SU-DHL-6 (cell line): ENCODE results near the gene ELK4.

ENCODE experiments used
- H2AFZ ChIP-seq: fragments of 200-600 bp; sonication (generic); 2 replicates; pipeline ENCODE4 v1.6.1; 2014; ENCODE audit warnings: low read depth, mild to moderate bottlenecking, moderate library complexity, mixed read lengths, antibody characterized with exemption, low read length; ENCODE audit not compliant: severe bottlenecking
- H3F3A ChIP-seq: fragments of 200-600 bp; shearing (Covaris generic); 2 replicates; pipeline ENCODE4 v1.6.0; 2016; ENCODE audit warnings: antibody characterized with exemption, mild to moderate bottlenecking; ENCODE audit not compliant: insufficient read depth
- H3K27ac ChIP-seq: fragments of 200-600 bp; sonication (generic); 2 replicates; pipeline ENCODE4 v1.5.1; 2016; ENCODE audit warnings: low read depth, mild to moderate bottlenecking, low read length, moderate library complexity, mixed read lengths
- H3K27me3 ChIP-seq: fragments of 200-600 bp; sonication (generic), shearing (Covaris generic); 2 replicates; pipeline ENCODE4 v1.6.0; 2014; ENCODE audit warnings: mild to moderate bottlenecking, low read length
- H3K36me3 ChIP-seq: fragments of 200-600 bp; sonication (generic); 2 replicates; pipeline ENCODE4 v1.6.1; 2014; ENCODE audit warnings: mild to moderate bottlenecking, low read length, mixed read lengths
- H3K4me2 ChIP-seq: fragments of 300-600, 200-600 bp; shearing (Covaris generic), sonication (generic); 2 replicates; pipeline ENCODE4 v1.6.0; 2014; ENCODE audit warnings: low read length, low read depth, mild to moderate bottlenecking; ENCODE audit not compliant: poor library complexity, severe bottlenecking
- H3K4me3 ChIP-seq: fragments of 200-600 bp; sonication (generic); 2 replicates; pipeline ENCODE4 v1.5.1; 2014; ENCODE audit warnings: antibody characterized with exemption, low read length, mild to moderate bottlenecking, mixed read lengths; ENCODE audit not compliant: insufficient read depth, poor library complexity, severe bottlenecking
- H3K79me2 ChIP-seq: fragments of 200-600 bp; sonication (generic); 2 replicates; pipeline ENCODE4 v1.6.1; 2014; ENCODE audit warnings: mild to moderate bottlenecking, low read length, moderate library complexity; ENCODE audit not compliant: insufficient read depth
- H3K9ac ChIP-seq: fragments of 200-600 bp; sonication (generic); 2 replicates; pipeline ENCODE4 v1.7.0; 2014; ENCODE audit warnings: mild to moderate bottlenecking, low read length
- H3K9me2 ChIP-seq: fragments of 200-600 bp; sonication (generic); replicated peaks from 2 replicates; pipeline ENCODE4 v1.6.1; 2014; ENCODE audit warnings: low read length; ENCODE audit not compliant: insufficient read depth
- H3K9me3 ChIP-seq: fragments of 200-600 bp; sonication (generic); 2 replicates; pipeline ENCODE4 v1.6.1; 2014; ENCODE audit warnings: low read length, mixed read lengths; ENCODE audit not compliant: insufficient read depth
- H4K20me1 ChIP-seq: fragments of 200-600 bp; sonication (generic); 2 replicates; pipeline ENCODE4 v1.6.1; 2014; ENCODE audit warnings: low read depth, mild to moderate bottlenecking, antibody characterized with exemption, low read length, moderate library complexity, mixed read lengths
- EZH2phosphoT487 ChIP-seq: fragments of 200-600 bp; sonication (generic), shearing (Covaris generic); conservative IDR thresholded peaks from 2 replicates; pipeline ENCODE4 v1.6.1; 2018; ENCODE audit warnings: mild to moderate bottlenecking, antibody characterized with exemption, low read length, moderate library complexity, mixed read lengths
- TF ChIP-seq, protein P1 (sequence below): fragments of 200-600 bp; sonication (generic); IDR thresholded peaks from one replicate; pipeline ENCODE4 v1.5.1; 2017; ENCODE audit warnings: antibody characterized with exemption, mild to moderate bottlenecking, low read length, moderate library complexity; ENCODE audit not compliant: insufficient read depth, poor library complexity, severe bottlenecking

ELK4 gene

DNA sequence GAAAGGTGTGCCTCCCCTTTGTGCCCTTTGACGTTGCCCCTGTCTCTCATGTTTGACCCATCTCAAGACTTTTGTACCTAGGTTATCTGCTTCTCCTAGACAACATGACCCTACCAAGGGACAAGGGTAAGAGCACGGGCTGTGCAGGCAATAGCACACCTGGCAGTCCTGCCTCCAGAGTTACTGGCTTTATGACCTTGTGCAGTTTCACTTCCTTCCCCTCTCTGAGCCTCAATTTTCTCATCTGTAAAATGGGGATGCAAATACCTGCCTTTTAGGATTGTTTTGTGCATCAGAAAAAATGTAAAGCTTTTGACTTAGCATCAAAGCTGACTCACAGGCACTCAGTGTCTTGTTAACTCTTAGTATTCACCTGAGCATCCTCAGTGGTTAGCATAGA, 36.4 kb downstream of the ELK4 start:
- peak overlapping the region; percentile 8 for H3K4me3 ChIP-seq
- no peaks in the 10 kb centered on the region for H3K9me3 ChIP-seq
- TF ChIP-seq EZH2phosphoT487: no peak
- TF ChIP-seq, protein P1, sequence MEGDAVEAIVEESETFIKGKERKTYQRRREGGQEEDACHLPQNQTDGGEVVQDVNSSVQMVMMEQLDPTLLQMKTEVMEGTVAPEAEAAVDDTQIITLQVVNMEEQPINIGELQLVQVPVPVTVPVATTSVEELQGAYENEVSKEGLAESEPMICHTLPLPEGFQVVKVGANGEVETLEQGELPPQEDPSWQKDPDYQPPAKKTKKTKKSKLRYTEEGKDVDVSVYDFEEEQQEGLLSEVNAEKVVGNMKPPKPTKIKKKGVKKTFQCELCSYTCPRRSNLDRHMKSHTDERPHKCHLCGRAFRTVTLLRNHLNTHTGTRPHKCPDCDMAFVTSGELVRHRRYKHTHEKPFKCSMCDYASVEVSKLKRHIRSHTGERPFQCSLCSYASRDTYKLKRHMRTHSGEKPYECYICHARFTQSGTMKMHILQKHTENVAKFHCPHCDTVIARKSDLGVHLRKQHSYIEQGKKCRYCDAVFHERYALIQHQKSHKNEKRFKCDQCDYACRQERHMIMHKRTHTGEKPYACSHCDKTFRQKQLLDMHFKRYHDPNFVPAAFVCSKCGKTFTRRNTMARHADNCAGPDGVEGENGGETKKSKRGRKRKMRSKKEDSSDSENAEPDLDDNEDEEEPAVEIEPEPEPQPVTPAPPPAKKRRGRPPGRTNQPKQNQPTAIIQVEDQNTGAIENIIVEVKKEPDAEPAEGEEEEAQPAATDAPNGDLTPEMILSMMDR: no peak
- no peak overlapping the region for H2AFZ ChIP-seq
- H3K27me3 ChIP-seq: no peaks in the 10 kb centered on the region
- no peaks in the 10 kb centered on the region for H3K9me2 ChIP-seq
- H3K27ac ChIP-seq: peak overlapping the region; percentile 94
- no peaks in the 10 kb centered on the region for H4K20me1 ChIP-seq
- peak overlapping the region; percentile 63 for H3K9ac ChIP-seq
- H3K79me2 ChIP-seq: no peaks in the 10 kb centered on the region
- peaks cover 47% of the 10 kb centered on the region for H3F3A ChIP-seq
- no peaks in the 10 kb centered on the region; the same call in 1 of the 2 replicates for H3K36me3 ChIP-seq
- H3K4me2 ChIP-seq: peak overlapping the region; percentile 86

DNA sequence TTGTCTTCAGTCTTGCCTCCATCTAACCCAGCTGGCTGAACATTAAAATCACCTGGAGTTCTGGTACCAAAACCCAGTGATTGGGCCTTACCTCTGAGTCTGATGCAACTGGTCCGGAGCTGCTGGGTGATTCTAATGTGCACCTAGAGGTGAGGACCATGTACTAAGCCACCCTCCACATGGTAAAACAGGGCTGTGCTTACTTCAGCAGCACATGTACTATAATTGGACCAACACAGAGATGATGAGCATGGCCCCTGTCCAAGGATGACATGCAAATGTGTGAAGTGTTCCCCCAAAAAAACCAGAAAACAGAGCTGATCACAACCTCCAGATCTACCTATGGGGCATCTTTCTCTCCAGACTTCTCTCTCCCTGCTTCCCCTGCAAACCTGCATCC, 37.0 kb downstream of the ELK4 start:
- Histone ChIP-seq H3K9ac (peak overlapping the region; percentile 63), H3K4me3 (peak overlapping the region; percentile 50), H3K27me3 (no peaks in the 10 kb centered on the region), H3K27ac (peak overlapping the region; percentile 94), H3F3A (peaks cover 47% of the 10 kb centered on the region), H3K79me2 (no peaks in the 10 kb centered on the region), H2AFZ (no peak overlapping the region), H3K4me2 (peak overlapping the region; percentile 86), H4K20me1 (no peaks in the 10 kb centered on the region), H3K9me2 (no peaks in the 10 kb centered on the region), H3K9me3 (no peaks in the 10 kb centered on the region), H3K36me3 (no peaks in the 10 kb centered on the region)
- TF ChIP-seq EZH2phosphoT487: no peak
- TF ChIP-seq, protein P1: no peak

DNA sequence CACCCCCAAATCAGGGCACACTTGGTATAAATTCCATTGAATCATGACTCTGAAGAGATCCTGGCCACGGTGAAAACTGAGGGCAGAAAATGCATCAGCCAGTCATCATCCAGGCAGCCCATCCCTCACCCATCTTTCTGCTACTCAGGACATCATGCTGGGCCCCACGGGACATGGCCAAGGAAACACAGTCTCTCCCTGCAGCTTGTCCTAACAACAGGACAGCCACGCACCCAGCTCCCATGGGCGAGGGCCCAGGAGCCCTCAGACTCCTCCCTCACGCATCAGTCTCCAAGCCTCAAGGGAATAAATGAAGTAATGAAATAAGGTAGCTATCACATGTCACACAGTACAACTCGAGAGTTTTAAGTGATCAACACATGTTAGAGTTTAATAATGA, 37.8 kb downstream of the ELK4 start:
- TF ChIP-seq, protein P1: no peak
- no peak for TF ChIP-seq EZH2phosphoT487
- H3F3A ChIP-seq: peaks cover 47% of the 10 kb centered on the region
- peak overlapping the region; percentile 50 for H3K4me3 ChIP-seq

More for the DNA sequence above, 37.8 kb downstream of the ELK4 start:
- Histone ChIP-seq H3K79me2 (no peaks in the 10 kb centered on the region), H3K27me3 (no peaks in the 10 kb centered on the region), H3K36me3 (no peaks in the 10 kb centered on the region), H3K9me2 (no peaks in the 10 kb centered on the region), H3K4me2 (peak overlapping the region; percentile 86), H4K20me1 (no peaks in the 10 kb centered on the region), H3K9ac (peak overlapping the region; percentile 63), H3K27ac (peak overlapping the region; percentile 94), H3K9me3 (no peaks in the 10 kb centered on the region), H2AFZ (no peak overlapping the region)
